GM18858 (cell line): ENCODE measurements around the gene ARHGAP10.
"Not testable (repeated sequence)": the region's sequence is repeated elsewhere in the genome, so short reads cannot be mapped to it uniquely, and the experiment has no call there.

Experiments
- ATAC-seq: cut with Tn5 transposase; IDR thresholded peaks from one replicate; pipeline ENCODE4 v1.9.1; 2021; ENCODE audit not compliant: unreplicated experiment

ARHGAP10 gene

DNA sequence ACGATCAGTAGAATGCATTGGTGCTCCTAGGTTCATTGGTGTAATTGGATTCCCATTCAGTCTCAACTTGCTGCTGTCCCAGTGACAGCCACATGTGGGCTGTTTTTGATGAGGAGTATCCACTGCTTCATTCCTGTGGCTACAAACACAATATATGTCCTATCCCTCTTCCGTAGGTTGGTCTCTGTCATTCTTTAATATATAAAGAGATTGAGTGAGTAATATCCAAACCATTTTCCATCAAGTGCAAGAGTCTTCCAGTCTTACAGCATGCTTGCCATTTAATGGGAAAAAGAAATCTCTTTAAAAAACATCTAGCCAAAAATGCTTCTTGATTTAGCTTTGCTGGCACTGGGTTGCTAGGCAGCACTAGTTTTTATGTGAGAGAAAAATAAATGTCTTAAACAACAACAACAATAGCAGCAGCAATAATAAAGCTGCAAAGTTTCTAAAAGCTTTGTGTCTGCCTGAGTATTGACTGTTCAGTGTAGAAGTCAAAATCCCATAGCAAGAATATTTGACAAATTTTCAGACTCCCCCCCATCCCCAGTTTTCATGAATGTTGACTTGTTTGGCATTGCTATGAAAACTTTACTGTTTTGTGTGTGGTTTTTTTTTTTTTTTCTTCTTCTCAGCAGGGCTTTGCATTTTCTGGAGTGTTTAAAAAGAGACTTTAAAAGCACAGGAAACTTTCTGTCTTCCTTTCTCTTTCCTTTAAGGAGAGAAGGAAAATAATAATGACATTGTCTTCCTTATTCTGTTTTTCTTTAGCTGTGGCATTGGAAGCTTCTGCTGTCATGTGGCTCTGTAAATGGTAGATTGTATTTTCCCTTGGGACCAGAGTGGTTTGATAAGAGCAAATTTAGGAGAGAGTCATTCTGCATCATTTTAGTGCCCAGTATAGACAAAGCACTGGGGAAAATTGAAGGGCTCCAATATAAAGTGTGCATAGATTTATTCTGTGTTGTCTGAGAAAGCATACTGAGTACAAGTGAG is 244.3 kb downstream of the ARHGAP10 start:
- no peak for ATAC-seq

DNA sequence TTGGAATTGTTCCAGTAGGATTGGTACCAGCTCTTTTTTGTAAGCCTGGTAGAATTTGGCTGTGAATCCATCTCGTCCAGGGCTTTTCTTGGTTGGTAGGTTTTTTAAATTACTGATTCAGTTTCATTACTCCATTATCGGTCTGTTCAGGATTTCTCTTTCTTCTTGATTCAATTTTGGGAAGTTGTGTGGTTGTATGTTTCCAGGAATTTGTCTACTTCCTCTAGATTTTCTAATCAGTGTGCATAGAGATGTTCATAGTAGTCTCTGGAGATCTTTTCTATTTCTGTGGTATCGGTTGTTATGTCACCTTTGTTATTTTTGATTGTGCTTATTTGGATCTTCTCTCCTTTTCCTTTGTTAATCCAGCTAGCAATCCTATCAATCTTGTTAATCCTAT is 248.7 kb downstream of the ARHGAP10 start:
- no peak for ATAC-seq

DNA sequence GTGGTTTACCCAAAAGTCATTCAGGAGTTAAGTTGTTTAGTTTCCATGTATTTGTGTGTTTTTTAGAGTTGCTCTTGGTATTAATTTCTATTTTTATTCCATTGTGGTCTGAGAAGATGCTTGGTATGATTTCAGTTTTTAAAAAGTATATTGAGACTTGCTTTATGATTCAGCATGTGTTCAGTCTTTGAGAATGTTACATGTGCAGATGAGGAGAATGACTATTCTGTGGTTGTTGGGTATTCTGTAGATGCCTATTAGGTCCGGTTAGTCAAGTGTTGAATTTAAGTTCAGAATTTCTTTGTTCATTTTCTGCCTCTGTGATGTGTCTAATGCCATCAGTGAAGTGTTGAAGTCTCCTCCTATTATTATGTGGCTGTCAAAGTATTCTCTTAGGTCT is 249.4 kb downstream of the ARHGAP10 start:
- peak; percentile 99 for ATAC-seq

DNA sequence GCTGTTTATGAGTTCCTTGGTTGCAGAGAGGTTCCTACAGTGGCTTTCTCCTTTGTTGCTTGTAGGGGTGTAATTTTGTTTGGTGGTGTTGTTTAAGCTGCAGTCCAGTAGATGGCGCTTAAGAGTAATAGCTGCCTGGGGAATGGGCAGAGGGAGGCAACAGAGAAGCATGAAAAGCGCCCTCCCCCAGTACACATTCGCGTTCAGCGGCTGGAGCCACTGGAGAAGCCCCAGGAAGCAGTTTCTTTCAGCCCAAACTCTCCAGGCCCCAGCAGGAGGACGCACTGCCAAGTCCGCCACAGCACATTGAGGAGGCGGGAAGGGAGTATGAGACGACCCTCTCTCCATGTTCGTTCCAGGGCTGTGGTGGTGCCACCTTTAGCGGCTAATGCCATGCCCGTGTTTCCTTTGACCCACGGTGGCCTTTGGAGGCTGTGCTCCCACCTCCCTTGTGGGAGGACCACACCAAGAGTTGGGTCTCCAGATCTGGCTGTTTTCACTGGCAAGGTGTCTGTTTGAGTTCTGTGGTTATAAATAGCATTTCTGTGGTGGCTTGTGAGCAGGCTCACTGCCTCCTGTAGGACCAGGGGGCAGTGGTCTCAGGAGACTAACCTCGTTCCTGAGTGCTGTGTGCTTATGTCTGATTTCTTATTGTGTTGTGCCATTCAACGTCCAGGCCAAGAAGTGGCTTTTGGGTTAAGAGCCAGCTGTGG is 252.3 kb downstream of the ARHGAP10 start:
- no peak for ATAC-seq

DNA sequence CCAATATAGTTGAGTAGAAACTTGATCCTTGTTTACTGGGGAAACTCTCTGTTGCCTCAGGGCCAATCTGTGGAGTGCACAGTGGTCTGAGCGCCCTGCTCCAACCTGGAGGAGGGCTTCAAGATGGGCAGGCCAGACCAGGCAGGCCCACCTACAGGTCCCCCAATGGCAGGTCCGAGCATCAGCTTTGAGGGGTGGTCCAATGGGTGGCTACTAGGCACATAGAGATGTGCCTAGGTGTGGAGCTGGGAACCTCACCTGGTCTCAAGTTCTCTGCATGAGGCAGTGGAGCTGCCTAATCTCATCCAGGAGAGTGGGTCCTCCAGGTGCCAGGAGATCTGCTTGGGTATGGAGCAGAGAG is 252.9 kb downstream of the ARHGAP10 start:
- ATAC-seq, result no peak

- ATAC-seq, result no peak
These were observed 253.5 kb downstream of the ARHGAP10 start for GRCh38 chr4:147985376-147985775.

DNA sequence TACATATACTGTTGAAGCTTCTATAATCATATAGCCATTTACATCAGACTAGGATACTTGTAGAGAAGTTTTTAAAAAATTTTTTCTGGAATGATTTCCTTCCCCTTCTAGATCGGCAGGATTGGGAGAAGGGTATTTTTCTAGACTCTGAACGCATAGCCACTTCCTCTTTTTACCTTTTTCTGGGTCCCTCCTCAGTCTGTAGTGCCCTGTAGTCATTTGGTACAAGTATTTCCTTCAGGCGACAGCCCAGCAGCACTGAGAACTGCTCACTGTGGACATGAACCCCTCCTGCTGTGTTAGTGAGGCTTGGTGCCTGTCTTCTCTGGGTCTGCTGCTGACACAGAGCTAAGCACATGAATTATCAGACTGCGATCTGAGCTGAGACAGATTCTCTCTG is 255.4 kb downstream of the ARHGAP10 start:
- ATAC-seq, result peak; percentile 78

DNA sequence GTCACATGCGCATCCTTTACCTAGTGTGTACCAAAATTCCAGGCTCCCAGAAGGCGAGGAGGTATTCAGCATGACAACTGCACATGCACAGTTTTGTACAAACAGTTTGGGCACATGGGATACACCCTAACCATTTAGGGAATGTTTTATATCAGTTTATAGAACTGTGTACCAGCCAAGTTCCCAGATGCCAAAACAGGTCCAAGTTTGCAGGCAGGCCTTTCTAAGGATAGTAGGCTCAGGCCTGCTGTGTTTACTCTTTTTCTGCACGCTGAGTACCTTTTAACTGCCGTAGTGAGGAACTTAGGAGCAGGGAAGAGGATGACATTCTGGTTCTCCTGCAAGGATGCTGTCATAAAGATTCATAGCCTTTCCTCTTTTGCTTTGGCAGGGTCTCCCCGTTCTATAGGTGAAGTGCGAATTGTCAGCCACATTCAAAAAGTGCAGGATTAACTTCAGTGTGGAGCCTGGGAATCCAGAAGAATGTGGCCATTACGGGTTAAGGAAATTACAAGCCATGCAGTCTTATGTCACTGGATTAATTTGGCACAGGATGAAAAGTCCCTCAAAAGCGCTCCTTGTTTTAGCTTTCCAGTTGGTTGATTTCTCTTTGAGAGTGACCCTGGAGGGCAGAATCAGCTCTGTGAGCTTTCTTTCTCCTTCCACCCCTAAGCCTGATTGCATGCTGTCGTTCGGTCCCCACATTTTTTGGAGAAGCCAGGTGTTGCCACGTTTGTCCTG is 259.8 kb downstream of the ARHGAP10 start:
- ATAC-seq, result no peak

GRCh38 chr4:147994076-147994475 is 262.2 kb downstream of the ARHGAP10 start:
- no peak for ATAC-seq

- no peak for ATAC-seq
These were observed 262.9 kb downstream of the ARHGAP10 start for GRCh38 chr4:147994491-147995385.

DNA sequence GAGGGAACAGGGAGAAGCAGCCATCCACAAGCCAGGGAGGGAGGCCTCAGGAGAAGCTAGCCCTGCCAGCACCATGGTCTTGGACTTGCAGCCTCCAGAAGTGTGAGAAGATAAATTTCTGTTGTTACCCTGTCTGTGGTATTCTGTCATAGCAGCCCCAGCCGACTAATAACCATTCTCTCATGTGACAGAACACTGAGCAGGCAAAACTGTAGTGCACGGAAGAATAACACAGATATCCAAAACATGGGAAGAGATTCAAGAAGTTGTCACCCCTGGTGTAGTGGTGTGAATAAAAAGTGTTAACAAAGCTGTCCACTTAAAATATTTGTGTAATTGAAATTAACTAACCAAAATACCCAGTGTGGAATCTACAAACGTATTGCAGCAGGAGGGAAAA is 265.0 kb downstream of the ARHGAP10 start:
- no peak for ATAC-seq

- ATAC-seq, result not testable (repeated sequence)
These were observed 268.1 kb downstream of the ARHGAP10 start for GRCh38 chr4:148000038-148000437.

- no peak for ATAC-seq
These were observed 272.5 kb downstream of the ARHGAP10 start for GRCh38 chr4:148004228-148004857.

DNA sequence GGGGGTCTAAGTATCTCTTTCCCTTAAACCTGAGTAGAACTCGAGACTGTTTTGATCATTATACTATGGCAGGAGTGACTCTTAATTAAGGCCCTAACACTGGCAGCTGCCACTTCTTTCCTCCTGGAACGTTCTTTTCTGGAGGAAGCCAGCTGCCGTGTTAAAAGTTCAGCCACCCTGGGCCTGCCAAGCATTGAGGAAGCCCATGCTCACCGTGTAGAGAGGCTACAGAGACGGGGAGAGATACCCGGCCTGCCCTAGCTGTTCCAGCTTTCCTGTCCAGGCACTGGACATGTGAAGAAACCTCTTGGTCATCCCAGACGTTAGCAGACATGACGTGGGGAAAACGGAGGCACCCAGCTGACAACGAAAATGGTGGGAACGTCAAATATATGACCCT is 274.1 kb downstream of the ARHGAP10 start:
- ATAC-seq, result no peak

DNA sequence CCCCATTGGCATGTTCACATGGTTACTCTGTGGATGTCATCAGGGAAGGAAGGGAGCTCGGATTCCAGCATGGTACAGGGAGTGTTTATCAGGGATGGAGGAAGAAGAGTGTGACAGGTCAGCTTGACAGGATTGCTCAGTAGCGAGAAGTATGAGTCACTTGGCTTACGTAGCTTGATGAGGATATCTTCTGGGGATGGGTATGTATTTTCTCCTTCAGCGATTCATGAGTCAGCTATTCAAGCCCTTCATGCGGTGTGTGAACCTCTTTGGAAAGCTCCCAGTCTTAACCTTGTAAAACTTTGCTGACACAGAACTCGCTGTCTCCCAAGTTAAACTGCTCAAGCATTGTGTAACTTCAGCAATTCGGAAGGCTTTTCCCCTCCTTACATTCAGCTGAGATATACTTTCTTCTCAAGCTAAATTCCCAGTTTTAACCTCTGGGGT is 275.4 kb downstream of the ARHGAP10 start:
- peak; percentile 27 for ATAC-seq

GRCh38 chr4:148007792-148008191 is 275.9 kb downstream of the ARHGAP10 start:
- ATAC-seq, result peak; percentile 78

DNA sequence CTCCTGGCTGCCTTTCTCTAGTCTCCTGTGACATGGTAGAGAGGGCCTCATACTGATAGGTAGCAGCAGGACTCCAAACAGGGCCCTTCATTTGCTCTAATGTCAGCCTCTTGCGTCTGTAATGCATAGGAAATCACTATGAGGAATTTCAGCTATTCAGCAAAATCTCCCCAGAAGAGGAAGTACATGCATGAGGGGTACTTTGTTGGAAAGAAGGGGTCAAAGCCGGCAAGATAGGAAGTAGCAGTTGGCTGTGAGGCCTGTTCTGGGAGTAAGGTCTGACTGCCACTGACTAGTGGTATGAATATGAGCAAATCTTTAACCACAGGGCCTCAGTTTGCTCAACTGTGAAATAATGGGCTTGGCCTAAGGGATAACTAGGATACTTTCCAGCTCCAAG is 283.2 kb downstream of the ARHGAP10 start:
- peak; percentile 37 for ATAC-seq

DNA sequence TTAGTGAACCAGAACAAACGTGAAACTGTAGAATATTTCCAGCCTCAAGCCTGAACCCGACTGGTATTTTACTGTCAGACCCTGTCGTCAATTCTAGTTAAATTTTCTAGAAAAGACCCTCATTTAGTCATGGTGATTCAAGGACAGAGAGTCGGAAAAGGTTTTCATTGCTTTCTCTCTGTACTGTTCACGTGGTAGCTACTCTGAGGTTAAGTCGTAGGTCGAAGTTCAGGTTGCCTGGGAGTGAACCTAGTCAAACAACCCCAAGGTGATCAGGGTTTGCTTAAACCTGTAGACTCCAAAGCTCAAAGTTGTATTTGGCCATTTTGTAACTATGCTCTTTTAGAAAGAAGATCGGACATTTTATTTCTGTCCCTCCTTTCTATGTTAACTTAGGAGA is 283.6 kb downstream of the ARHGAP10 start:
- no peak for ATAC-seq

DNA sequence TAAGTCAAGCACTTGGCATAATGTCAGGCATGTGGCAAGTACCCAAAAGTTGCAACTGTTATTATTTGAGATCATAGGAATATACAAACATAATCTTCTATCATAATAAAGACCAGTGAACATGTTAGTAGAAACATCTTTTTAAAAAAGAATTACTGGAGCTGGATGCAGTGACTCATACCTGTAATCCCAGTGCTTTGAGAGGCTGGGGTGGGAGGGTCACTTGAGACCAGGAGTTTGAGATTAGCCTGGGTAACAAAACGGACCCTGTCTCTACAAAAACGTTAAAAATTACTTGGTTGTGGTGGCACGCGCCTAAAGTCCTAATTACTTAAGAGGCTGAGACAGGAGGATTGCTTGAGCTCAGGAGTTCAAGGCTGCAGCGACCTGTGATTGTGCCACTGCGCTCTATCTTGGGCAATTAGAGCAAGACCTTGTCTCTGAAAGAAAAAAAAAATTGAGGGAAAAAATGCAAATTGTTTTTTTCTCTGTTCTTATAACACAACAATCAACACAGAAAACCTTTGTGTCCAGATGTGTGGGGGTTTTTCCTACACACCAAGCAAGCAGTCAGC is 284.3 kb downstream of the ARHGAP10 start:
- no peak for ATAC-seq

GRCh38 chr4:148017801-148018200 is 285.9 kb downstream of the ARHGAP10 start:
- no peak for ATAC-seq
